ENCODE results near the gene IGSF3. TPM values are rescaled to one million over a fixed set of nuclear protein-coding genes. Genes with fewer than 3 reads are reported as not detected.

IGSF3 gene
- polyA plus RNA-seq, 1 donor (not counting 4 experiments of a cell fraction or from before 2014, with no cell fraction given): 47.4 TPM

- Histone ChIP-seq H3K27me3 (ENCODE audit: control insufficient read depth, extremely low read depth, insufficient read depth, low read length) (no peaks in the 10 kb centered on the region), H3K4me1 (ENCODE audit: control insufficient read depth, extremely low read depth, insufficient read depth, low read length) (peaks cover 35% of the 10 kb centered on the region), H3K9me3 (ENCODE audit: control insufficient read depth, low read depth, low read length) (no peaks in the 10 kb centered on the region), H3K4me3 (ENCODE audit: control insufficient read depth in 2 of 3, extremely low read depth in 1 of 3, insufficient read depth in 2 of 3, low read depth in 1 of 3, low read length in 3 of 3) (no peak overlapping the region), H3K4me2 (ENCODE audit: control insufficient read depth, extremely low read depth, insufficient read depth, low read depth, low read length) (no peak overlapping the region), H3K9me1 (ENCODE audit: control insufficient read depth, extremely low read depth, insufficient read depth, low read length) (no peaks in the 10 kb centered on the region), H3K27ac (ENCODE audit: control insufficient read depth, insufficient read depth, low read length) (no peak overlapping the region), H3K79me2 (ENCODE audit: control insufficient read depth, insufficient read depth, low read length) (no peaks in the 10 kb centered on the region), H2AFZ (ENCODE audit: control insufficient read depth, low read length) (no peak overlapping the region), H4K20me1 (ENCODE audit: control insufficient read depth, extremely low read depth, insufficient read depth, low read length) (no peaks in the 10 kb centered on the region), H3K9ac (ENCODE audit: control insufficient read depth, extremely low read depth, insufficient read depth, low read length) (no peak overlapping the region), H3K36me3 (ENCODE audit: control insufficient read depth in 2 of 2, extremely low read depth in 1 of 2, insufficient read depth in 2 of 2, low read length in 2 of 2) (no peaks in the 10 kb centered on the region)
- FAIRE-seq (no peak), DNase-seq (ENCODE audit: low read depth, low spot score) (no peak)
- no peak for TF ChIP-seq CTCF (optimal IDR thresholded peaks at IDR 0.05 in 1 of 3, IDR thresholded peaks at IDR 0.05 in 1 of 3, conservative IDR thresholded peaks at IDR 0.05 in 1 of 3; ENCODE audit: extremely low read depth in 1 of 3, insufficient read depth in 2 of 3, low read length in 3 of 3)
- no peak for TF ChIP-seq EZH2 (IDR thresholded peaks at IDR 0.05; ENCODE audit: low read length)
- dilution Hi-C loops (cut with MboI; ENCODE audit: extremely low pct_ligation_motif_present, low sequenced_read_pairs): no loop called here
These were observed 32.1 kb upstream of the IGSF3 start for GRCh38 chr1:116699605-116700004.

GRCh38 chr1:116698244-116698595, 30.7 kb upstream of the IGSF3 start:
- H3K4me2 ChIP-seq (ENCODE audit: control insufficient read depth, extremely low read depth, insufficient read depth, low read depth, low read length): no peak overlapping the region
- H3K4me3 ChIP-seq (ENCODE audit: control insufficient read depth in 2 of 3, extremely low read depth in 1 of 3, insufficient read depth in 2 of 3, low read depth in 1 of 3, low read length in 3 of 3): no peak overlapping the region
- peaks cover 47% of the 10 kb centered on the region for H3K4me1 ChIP-seq (ENCODE audit: control insufficient read depth, extremely low read depth, insufficient read depth, low read length)
- no peaks in the 10 kb centered on the region for H3K36me3 ChIP-seq (ENCODE audit: control insufficient read depth in 2 of 2, extremely low read depth in 1 of 2, insufficient read depth in 2 of 2, low read length in 2 of 2)
- FAIRE-seq (no peak), DNase-seq (ENCODE audit: low read depth, low spot score) (no peak)
- no peaks in the 10 kb centered on the region for H4K20me1 ChIP-seq (ENCODE audit: control insufficient read depth, extremely low read depth, insufficient read depth, low read length)
- H3K9me3 ChIP-seq (ENCODE audit: control insufficient read depth, low read depth, low read length): no peaks in the 10 kb centered on the region
- dilution Hi-C loops (cut with MboI; ENCODE audit: extremely low pct_ligation_motif_present, low sequenced_read_pairs): no loop called here
- no peaks in the 10 kb centered on the region for H3K79me2 ChIP-seq (ENCODE audit: control insufficient read depth, insufficient read depth, low read length)
- H3K9ac ChIP-seq (ENCODE audit: control insufficient read depth, extremely low read depth, insufficient read depth, low read length): no peak overlapping the region
- no peaks in the 10 kb centered on the region for H3K9me1 ChIP-seq (ENCODE audit: control insufficient read depth, extremely low read depth, insufficient read depth, low read length)
- no peaks in the 10 kb centered on the region for H3K27me3 ChIP-seq (ENCODE audit: control insufficient read depth, extremely low read depth, insufficient read depth, low read length)
- no peak overlapping the region for H2AFZ ChIP-seq (ENCODE audit: control insufficient read depth, low read length)
- no peak for TF ChIP-seq CTCF (optimal IDR thresholded peaks at IDR 0.05 in 1 of 3, IDR thresholded peaks at IDR 0.05 in 1 of 3, conservative IDR thresholded peaks at IDR 0.05 in 1 of 3; ENCODE audit: extremely low read depth in 1 of 3, insufficient read depth in 2 of 3, low read length in 3 of 3)
- TF ChIP-seq EZH2 (IDR thresholded peaks at IDR 0.05; ENCODE audit: low read length): no peak
- H3K27ac ChIP-seq (ENCODE audit: control insufficient read depth, insufficient read depth, low read length): no peak overlapping the region

Data from keratinocyte (primary cell).